Neural cell (in vitro differentiated cells): ENCODE data around the gene CD37. TPM values are rescaled to one million over a fixed set of nuclear protein-coding genes. Genes with fewer than 3 reads are reported as not detected.

Experiments
- H2AFZ ChIP-seq: fragments of 200-600, 300-800 bp; sonication (generic), shearing (Covaris generic); 2 replicates; pipeline ENCODE4 v1.6.0; 2014; ENCODE audit warnings: low read depth, mild to moderate bottlenecking, antibody characterized with exemption, low read length, moderate library complexity
- H3F3A ChIP-seq: fragments of 200-600 bp; shearing (Covaris generic); 2 replicates; pipeline ENCODE4 v1.6.1; 2016; ENCODE audit warnings: mild to moderate bottlenecking, moderate library complexity, mixed read lengths, antibody characterized with exemption, low read length; ENCODE audit not compliant: insufficient read depth, poor library complexity, severe bottlenecking
- H3K27ac ChIP-seq: fragments of 200-600, 300-800 bp; sonication (generic), shearing (Covaris generic); 2 replicates; pipeline ENCODE4 v1.5.1; 2014; ENCODE audit warnings: mild to moderate bottlenecking, low read length, moderate library complexity
- H3K27me3 ChIP-seq: fragments of 300-800, 200-600 bp; sonication (generic), shearing (Covaris generic); 2 replicates; pipeline ENCODE4 v1.6.0; 2014; ENCODE audit warnings: mild to moderate bottlenecking, low read depth, low read length, moderate library complexity; ENCODE audit not compliant: insufficient read depth
- H3K36me3 ChIP-seq: fragments of 300-800, 200-600 bp; sonication (generic), shearing (Covaris generic); 2 replicates; pipeline ENCODE4 v1.5.1; 2014; ENCODE audit warnings: mild to moderate bottlenecking, antibody characterized with exemption, low read length, moderate library complexity; ENCODE audit not compliant: insufficient read depth
- H3K4me2 ChIP-seq: fragments of 300-800, 200-600 bp; sonication (generic), shearing (Covaris generic); 2 replicates; pipeline ENCODE4 v1.6.0; 2014; ENCODE audit warnings: mild to moderate bottlenecking, low read length
- H3K4me3 ChIP-seq: fragments of 300-800, 200-600 bp; sonication (generic), shearing (Covaris generic); 2 replicates; pipeline ENCODE4 v1.5.1; 2014; ENCODE audit warnings: mild to moderate bottlenecking, low read length, moderate library complexity
- H3K79me2 ChIP-seq: fragments of 200-600 bp; shearing (Covaris generic); replicated peaks from 2 replicates; pipeline ENCODE4 v1.6.0; 2014; ENCODE audit warnings: mild to moderate bottlenecking, low read length, moderate library complexity; ENCODE audit not compliant: insufficient read depth
- H3K9ac ChIP-seq: fragments of 300-800, 200-600 bp; sonication (generic), shearing (Covaris generic); 2 replicates; pipeline ENCODE4 v1.6.1; 2016; ENCODE audit warnings: mild to moderate bottlenecking, low read length, mixed read lengths
- H3K9me2 ChIP-seq: fragments of 200-600 bp; shearing (Covaris generic); 2 replicates; pipeline ENCODE4 v1.6.1; 2016; ENCODE audit warnings: mild to moderate bottlenecking, low read length, mixed read lengths; ENCODE audit not compliant: insufficient read depth
- H3K9me3 ChIP-seq: fragments of 200-600, 300-800 bp; sonication (generic), shearing (Covaris generic); 2 replicates; pipeline ENCODE4 v1.6.1; 2016; ENCODE audit warnings: mild to moderate bottlenecking, mixed run types, low read length, moderate library complexity, mixed read lengths
- H4K20me1 ChIP-seq: fragments of 200-600 bp; shearing (Covaris generic); 2 replicates; pipeline ENCODE4 v1.6.1; 2016; ENCODE audit warnings: mild to moderate bottlenecking, mixed run types; ENCODE audit not compliant: insufficient read depth
- CTCF ChIP-seq: fragments of 450-650 bp; IDR thresholded peaks from 2 replicates; pipeline ENCODE4 v1.5.1; 2014; ENCODE audit warnings: antibody characterized with exemption, mild to moderate bottlenecking, moderate library complexity; ENCODE audit not compliant: poor library complexity, severe bottlenecking
- EP300 ChIP-seq: fragments of 450-650 bp; conservative IDR thresholded peaks from 2 replicates; pipeline ENCODE4 v1.6.1; 2014; ENCODE audit warnings: antibody characterized with exemption, mild to moderate bottlenecking, moderate library complexity; ENCODE audit not compliant: poor library complexity, severe bottlenecking
- EZH2 ChIP-seq: fragments of 200-600, 300-800 bp; shearing (Covaris generic), sonication (generic); IDR thresholded peaks from 2 replicates; pipeline ENCODE4 v1.6.1; 2014; ENCODE audit warnings: antibody characterized with exemption, low read length, borderline replicate concordance, mild to moderate bottlenecking; ENCODE audit not compliant: insufficient read depth, poor library complexity, severe bottlenecking
- MXI1 ChIP-seq: fragments of 450-650 bp; conservative IDR thresholded peaks from 2 replicates; pipeline ENCODE4 v1.6.1; 2014; ENCODE audit warnings: antibody characterized with exemption, mild to moderate bottlenecking; ENCODE audit not compliant: poor library complexity, severe bottlenecking
- POLR2AphosphoS5 ChIP-seq: IDR thresholded peaks from 2 replicates; pipeline ENCODE4 v1.6.1; 2012
- RAD21 ChIP-seq: fragments of 450-650 bp; conservative IDR thresholded peaks from 2 replicates; pipeline ENCODE4 v1.6.1; 2014; ENCODE audit warnings: antibody characterized with exemption, mild to moderate bottlenecking, moderate library complexity
- REST ChIP-seq: IDR thresholded peaks from 2 replicates; pipeline ENCODE4 v1.6.1; 2012; ENCODE audit warnings: borderline replicate concordance
- SMC3 ChIP-seq: fragments of 450-650 bp; conservative IDR thresholded peaks from 2 replicates; pipeline ENCODE4 v1.6.1; 2014; ENCODE audit warnings: antibody characterized with exemption, mild to moderate bottlenecking, moderate library complexity; ENCODE audit not compliant: poor library complexity
- TAF1 ChIP-seq: IDR thresholded peaks from 2 replicates; pipeline ENCODE4 v1.6.1; 2012; ENCODE audit warnings: low read depth
- polyA plus RNA-seq: library from polyadenylated mRNA; depleted of rRNA; stranded (reverse); fragments of >200 nt; gene quantifications from 2 replicates; pipeline ENCODE4 v1.2.3, GENCODE V29; 2014

Gene CD37
- polyA plus RNA-seq, 1 donor from 2014 or later, result not detected

GRCh38 chr19:49335784-49336481, 727 bp downstream of the CD37 start:
- Histone ChIP-seq H4K20me1 (no peaks in the 10 kb centered on the region), H3K36me3 (no peaks in the 10 kb centered on the region), H3K27ac (no peak overlapping the region), H2AFZ (no peak overlapping the region), H3F3A (no peaks in the 10 kb centered on the region), H3K9me3 (no peaks in the 10 kb centered on the region), H3K4me2 (no peak overlapping the region), H3K27me3 (no peaks in the 10 kb centered on the region), H3K9ac (no peak overlapping the region), H3K79me2 (no peaks in the 10 kb centered on the region), H3K9me2 (no peaks in the 10 kb centered on the region), H3K4me3 (no peak overlapping the region)
- TF ChIP-seq MXI1 (no peak), RAD21 (no peak), TAF1 (no peak), CTCF (no peak), SMC3 (no peak), POLR2AphosphoS5 (no peak), EZH2 (no peak), REST (no peak), EP300 (no peak)

- no peak overlapping the region for H2AFZ ChIP-seq
- no peak for TF ChIP-seq TAF1
- no peak for TF ChIP-seq POLR2AphosphoS5
- no peak for TF ChIP-seq REST
- TF ChIP-seq EP300, result no peak
- no peak for TF ChIP-seq MXI1
- TF ChIP-seq EZH2, result no peak
- TF ChIP-seq CTCF, result no peak
- TF ChIP-seq RAD21, result no peak
- TF ChIP-seq SMC3, result no peak
- H3K4me2 ChIP-seq, result no peak overlapping the region
- no peaks in the 10 kb centered on the region for H3K79me2 ChIP-seq
- no peak overlapping the region for H3K9ac ChIP-seq
- no peaks in the 10 kb centered on the region for H3F3A ChIP-seq
- H3K9me3 ChIP-seq, result no peaks in the 10 kb centered on the region
- H3K36me3 ChIP-seq, result no peaks in the 10 kb centered on the region
- no peaks in the 10 kb centered on the region for H4K20me1 ChIP-seq
- no peaks in the 10 kb centered on the region for H3K27me3 ChIP-seq
- no peak overlapping the region for H3K27ac ChIP-seq
- no peak overlapping the region for H3K4me3 ChIP-seq
- H3K9me2 ChIP-seq, result no peaks in the 10 kb centered on the region
These were observed 1.5 kb downstream of the CD37 start for GRCh38 chr19:49336482-49337266.
